Activated T-cell treated with anti-CD3 and anti-CD28 coated beads, Interleukin-2, amount 50 U/mL, for 48 hours (primary cell): Measurements from ENCODE around the gene DTNB.
"Not testable (repeated sequence)": the region's sequence is repeated elsewhere in the genome, so short reads cannot be mapped to it uniquely, and the experiment has no call there.

Experiments used
- DNase-seq, 2 experiments: peaks; one replicate each; pipeline ENCODE4 v3.0.0-alpha.2; 2020

DTNB gene

GRCh38 chr2:25673300-25674076 is at the start of gene DTNB:
Gene DTNB, minus strand, starts transcription at chr2:25673577. Its CDS starts 20,917 bp downstream, at chr2:25652660.
- peak; percentile 76 to 82 for DNase-seq

GRCh38 chr2:25722224-25722623 is 48.8 kb upstream of the DTNB start:
- DNase-seq, result no peak

- DNase-seq, result no peak
These were observed 47.2 kb upstream of the DTNB start for GRCh38 chr2:25720575-25720974.

- no peak for DNase-seq
These were observed 41.4 kb upstream of the DTNB start for GRCh38 chr2:25714740-25715139.

- no peak for DNase-seq
These were observed 39.1 kb upstream of the DTNB start for GRCh38 chr2:25712455-25712854.

- DNase-seq, result no peak
These were observed 38.4 kb upstream of the DTNB start for GRCh38 chr2:25711675-25712354.

- no peak for DNase-seq
These were observed 37.4 kb upstream of the DTNB start for GRCh38 chr2:25710750-25711149.

- no peak for DNase-seq
These were observed 36.0 kb upstream of the DTNB start for GRCh38 chr2:25709349-25709748.

GRCh38 chr2:25707927-25708590 is 34.7 kb upstream of the DTNB start:
- DNase-seq, result no peak

GRCh38 chr2:25705575-25705974 is 32.2 kb upstream of the DTNB start:
- not testable (repeated sequence) for DNase-seq

GRCh38 chr2:25701801-25702200 is 28.4 kb upstream of the DTNB start:
- no peak for DNase-seq

- peak; percentile 36 to 38 for DNase-seq
These were observed 26.9 kb upstream of the DTNB start for GRCh38 chr2:25700221-25700660.

- DNase-seq, result no peak
These were observed 25.8 kb upstream of the DTNB start for GRCh38 chr2:25699216-25699615.

- DNase-seq, result no peak
These were observed 25.4 kb upstream of the DTNB start for GRCh38 chr2:25698752-25699151.

GRCh38 chr2:25697559-25698341 is 24.4 kb upstream of the DTNB start:
- no peak for DNase-seq

- no peak for DNase-seq
These were observed 19.5 kb upstream of the DTNB start for GRCh38 chr2:25692737-25693445.

- no peak for DNase-seq
These were observed 18.8 kb upstream of the DTNB start for GRCh38 chr2:25692143-25692542.

GRCh38 chr2:25690058-25690457 is 16.7 kb upstream of the DTNB start:
- DNase-seq, result no peak

GRCh38 chr2:25688236-25688635 is 14.9 kb upstream of the DTNB start:
- no peak for DNase-seq

GRCh38 chr2:25685741-25686140 is 12.4 kb upstream of the DTNB start:
- DNase-seq, result no peak

GRCh38 chr2:25684577-25685473 is 11.4 kb upstream of the DTNB start:
- DNase-seq, result peak in 1 of 2 experiments; percentile 7
